Measurements from ENCODE around the gene JAKMIP1. TPM values are rescaled to one million over a fixed set of nuclear protein-coding genes. Genes with fewer than 3 reads are reported as not detected.

Gene JAKMIP1
- total RNA-seq = 1 to 10 TPM; 4.9 to 5.2 TPM

GRCh38 chr4:6200011-6200921 lies at the start of gene JAKMIP1:
Gene JAKMIP1, minus strand, starts transcription at chr4:6200549. Its CDS starts 87,699 bp downstream, at chr4:6112850.

GRCh38 chr4:6018331-6018730 lies 182.0 kb downstream of the JAKMIP1 start, which contains the start of gene C4orf50:
Gene C4orf50, minus strand, starts transcription at chr4:6018431.

Other genes starting within 250 kb of the JAKMIP1 start
- gene C4orf50, start 182.1 kb downstream of the JAKMIP1 start, total RNA-seq = under 1 TPM; 0.12 to 0.13 TPM
- gene WFS1, start 69.3 kb upstream of the JAKMIP1 start, total RNA-seq = 1 to 10 TPM; 1.8 to 2.7 TPM

Data from activated naive CD4-positive, alpha-beta T cell treated with anti-CD3 and anti-CD28 coated beads, Interleukin-2, amount 10 ng/mL, durations not matched to agents 5 hours and 36 hours (primary cell).